ENCODE results near the gene METAP1D. TPM values are rescaled to one million over a fixed set of nuclear protein-coding genes. Genes with fewer than 3 reads are reported as not detected.

Gene METAP1D
- total and polyA plus RNA-seq, 2 of the 4 experiments (the other 2 are of a cell fraction): 3.4 to 5.5 TPM

DNA sequence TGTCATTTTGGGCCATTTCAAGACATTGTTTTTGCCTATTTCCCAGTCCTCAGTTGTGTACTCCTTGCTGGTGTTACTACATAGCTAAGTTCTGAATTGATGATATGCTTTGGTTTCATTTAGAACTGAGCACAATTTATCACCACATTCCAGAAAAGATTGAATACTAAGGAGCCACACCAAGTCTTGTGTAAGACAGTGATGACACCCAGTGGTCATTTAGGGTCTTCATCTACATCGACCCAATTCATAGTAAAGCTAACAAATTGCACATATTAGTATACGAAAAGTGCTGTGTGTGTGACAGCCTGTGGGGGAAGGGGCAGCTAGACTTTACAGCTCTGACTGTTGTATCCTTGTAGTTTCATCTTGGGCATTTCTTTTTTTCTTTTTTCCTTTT, 113.9 kb downstream of the METAP1D start:
- no peak overlapping the region for H2BK120ac ChIP-seq (ENCODE audit: low read depth, low read length)
- DNase-seq (peak; percentile 65), ATAC-seq (ENCODE audit: low read depth) (peak; percentile 80)
- no peak overlapping the region for H4K5ac ChIP-seq (ENCODE audit: low read depth, low read length)
- no peak overlapping the region for H2AK9ac ChIP-seq (replicated peaks; ENCODE audit: low read depth, low read length, poor library complexity)
- no TSS peak for BruUV-seq (replicated peaks)
- H3K4me3 ChIP-seq (ENCODE audit: insufficient read depth, low read depth, low read length): no peak overlapping the region
- no peak overlapping the region for H3K18ac ChIP-seq (ENCODE audit: low read depth, low read length)
- no peak overlapping the region for H3K27ac ChIP-seq (ENCODE audit: insufficient read depth, low read length)
- TF ChIP-seq MAZ (IDR thresholded peaks at IDR 0.05; ENCODE audit: borderline replicate concordance, low read depth, low read length) (no peak), ELK1 (IDR thresholded peaks at IDR 0.05; ENCODE audit: borderline replicate concordance, low read depth, low read length) (no peak), RFX5 (IDR thresholded peaks at IDR 0.05; ENCODE audit: low read depth, low read length) (no peak), FOS (IDR thresholded peaks at IDR 0.05; ENCODE audit: low read depth, low read length) (no peak), CEBPB (IDR thresholded peaks at IDR 0.05; ENCODE audit: low read depth, low read length) (0 out of 2 replicates have a peak, but pooled peaks have one; percentile 28), RAD21 (IDR thresholded peaks at IDR 0.05; ENCODE audit: low read length) (peak; percentile 70), POLR2A (IDR thresholded peaks at IDR 0.05; ENCODE audit: low read depth, low read length) (no peak), CHD1 (IDR thresholded peaks at IDR 0.05; ENCODE audit: low read depth, low read length) (no peak), MXI1 (IDR thresholded peaks at IDR 0.05; ENCODE audit: borderline replicate concordance, low read depth, low read length) (no peak), RCOR1 (IDR thresholded peaks at IDR 0.05; ENCODE audit: insufficient replicate concordance, low read length) (no peak), BHLHE40 (IDR thresholded peaks at IDR 0.05; ENCODE audit: low read depth, low read length) (no peak), USF2 (IDR thresholded peaks at IDR 0.05; ENCODE audit: low read depth, low read length) (no peak), NFE2L2 (IDR thresholded peaks at IDR 0.05; ENCODE audit: low read depth, low read length) (no peak), SMC3 (IDR thresholded peaks at IDR 0.05; ENCODE audit: low read depth, low read length) (peak; percentile 57), MAFK (IDR thresholded peaks at IDR 0.05; ENCODE audit: low read depth, low read length) (no peak)
- TF ChIP-seq, protein P1, sequence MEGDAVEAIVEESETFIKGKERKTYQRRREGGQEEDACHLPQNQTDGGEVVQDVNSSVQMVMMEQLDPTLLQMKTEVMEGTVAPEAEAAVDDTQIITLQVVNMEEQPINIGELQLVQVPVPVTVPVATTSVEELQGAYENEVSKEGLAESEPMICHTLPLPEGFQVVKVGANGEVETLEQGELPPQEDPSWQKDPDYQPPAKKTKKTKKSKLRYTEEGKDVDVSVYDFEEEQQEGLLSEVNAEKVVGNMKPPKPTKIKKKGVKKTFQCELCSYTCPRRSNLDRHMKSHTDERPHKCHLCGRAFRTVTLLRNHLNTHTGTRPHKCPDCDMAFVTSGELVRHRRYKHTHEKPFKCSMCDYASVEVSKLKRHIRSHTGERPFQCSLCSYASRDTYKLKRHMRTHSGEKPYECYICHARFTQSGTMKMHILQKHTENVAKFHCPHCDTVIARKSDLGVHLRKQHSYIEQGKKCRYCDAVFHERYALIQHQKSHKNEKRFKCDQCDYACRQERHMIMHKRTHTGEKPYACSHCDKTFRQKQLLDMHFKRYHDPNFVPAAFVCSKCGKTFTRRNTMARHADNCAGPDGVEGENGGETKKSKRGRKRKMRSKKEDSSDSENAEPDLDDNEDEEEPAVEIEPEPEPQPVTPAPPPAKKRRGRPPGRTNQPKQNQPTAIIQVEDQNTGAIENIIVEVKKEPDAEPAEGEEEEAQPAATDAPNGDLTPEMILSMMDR (conservative IDR thresholded peaks at IDR 0.05; ENCODE audit: low read depth, low read length): peak; percentile 54
- ChIA-PET POLR2A (ENCODE audit: unreplicated experiment) (interaction anchor here (0.6 kb wide), 1 partner anchor 425 kb away, joined by 3 read pairs; no protein-coding TSS in a partner anchor), CTCF (interaction anchor here (0.6 to 1.7 kb wide), 5 partner anchors 14 to 413 kb away, joined by 3 to 7 read pairs (median 3); no protein-coding TSS in a partner anchor)
- H2BK15ac ChIP-seq (ENCODE audit: low read depth, low read length): no peak overlapping the region
- H4K8ac ChIP-seq (ENCODE audit: low read depth in 2 of 2, low read length in 2 of 2): no peak overlapping the region
- H3K56ac ChIP-seq (ENCODE audit: extremely low read depth, insufficient read depth, low read length): no peak overlapping the region
- no peak overlapping the region for H2BK5ac ChIP-seq (ENCODE audit: low read depth, low read length, poor library complexity, severe bottlenecking)
- H3K9ac ChIP-seq (ENCODE audit: low read depth, low read length): no peak overlapping the region
- H4K20me1 ChIP-seq (ENCODE audit: insufficient read depth, low read length): no peaks in the 10 kb centered on the region
- no peaks in the 10 kb centered on the region for H3K27me3 ChIP-seq (ENCODE audit: control insufficient read depth, insufficient read depth, low read length)
- peaks cover under 1% of the 10 kb centered on the region; the same call in 1 of the 2 replicates for H3K4me1 ChIP-seq (ENCODE audit: control insufficient read depth, insufficient read depth, low read length)
- in situ Hi-C loops (cut with MboI; ENCODE audit: low sequenced_read_pairs): no loop called here
- no peaks in the 10 kb centered on the region for H3K79me1 ChIP-seq (ENCODE audit: low read depth in 1 of 2, low read length in 2 of 2)
- no peak overlapping the region; the same call in 1 of the 2 replicates for H3K4me2 ChIP-seq (ENCODE audit: low read depth, low read length)
- no peaks in the 10 kb centered on the region for H3K36me3 ChIP-seq (ENCODE audit: control insufficient read depth, insufficient read depth, low read length)
- no peak overlapping the region for H2BK20ac ChIP-seq (ENCODE audit: low read depth, low read length)
- no peaks in the 10 kb centered on the region for H3K9me3 ChIP-seq (ENCODE audit: control insufficient read depth, insufficient read depth, low read length)
- WGBS, 2 experiments (ENCODE audit: extremely low coverage in 2 of 2, insufficient read length in 1 of 2): no CpG with 5 or more reads among the region's 2 CpGs
- H2AK5ac ChIP-seq (ENCODE audit: low read depth, low read length): no peak overlapping the region
- dilution Hi-C loops (cut with HindIII; ENCODE audit: low sequenced_read_pairs, unreplicated experiment): no loop called here
- no peak overlapping the region for H3K4ac ChIP-seq (ENCODE audit: low read depth, low read length)
- H3K14ac ChIP-seq (replicated peaks; ENCODE audit: low read depth, low read length): no peak overlapping the region
- no peak overlapping the region for H3K23ac ChIP-seq (ENCODE audit: low read depth, low read length)
- H4K91ac ChIP-seq (ENCODE audit: insufficient read depth, low read depth, low read length): no peak overlapping the region
- intact Hi-C loops (cut with micrococcal nuclease): no loop called here
- H3K9me1 ChIP-seq (ENCODE audit: insufficient read depth, low read length): no peaks in the 10 kb centered on the region
- no peak overlapping the region for H2AFZ ChIP-seq (replicated peaks; ENCODE audit: low read length, poor library complexity)
